HG03064 (cell line): ENCODE results near the gene MAPKAPK3.

Source experiments
- ATAC-seq: cut with Tn5 transposase; IDR thresholded peaks from one replicate; pipeline ENCODE4 v1.9.1; 2021; ENCODE audit warnings: low read depth; ENCODE audit not compliant: unreplicated experiment

The MAPKAPK3 gene

DNA sequence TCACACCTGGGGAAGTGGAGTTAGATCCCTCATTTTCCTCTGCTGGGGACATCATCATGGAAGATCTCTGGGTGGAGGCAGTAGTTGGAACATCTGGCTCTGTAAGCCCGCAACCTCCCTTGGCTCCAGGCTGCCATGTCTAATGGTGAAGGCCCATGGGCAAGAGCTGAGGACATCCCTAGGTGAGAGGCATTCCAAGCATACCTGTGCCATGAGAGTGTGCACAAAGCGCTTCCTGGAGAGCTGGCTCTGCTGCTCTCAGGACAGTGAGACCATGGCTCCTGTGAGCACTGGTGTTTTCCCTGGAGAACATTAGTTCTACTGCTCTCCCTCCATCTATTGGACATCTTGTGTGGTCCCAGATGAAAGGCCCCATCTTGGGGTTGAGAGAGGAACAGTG, 7.7 kb downstream of the MAPKAPK3 start:
- ATAC-seq: no peak

- no peak for ATAC-seq
Observed at GRCh38 chr3:50625231-50626182, 8.6 kb downstream of the MAPKAPK3 start.

DNA sequence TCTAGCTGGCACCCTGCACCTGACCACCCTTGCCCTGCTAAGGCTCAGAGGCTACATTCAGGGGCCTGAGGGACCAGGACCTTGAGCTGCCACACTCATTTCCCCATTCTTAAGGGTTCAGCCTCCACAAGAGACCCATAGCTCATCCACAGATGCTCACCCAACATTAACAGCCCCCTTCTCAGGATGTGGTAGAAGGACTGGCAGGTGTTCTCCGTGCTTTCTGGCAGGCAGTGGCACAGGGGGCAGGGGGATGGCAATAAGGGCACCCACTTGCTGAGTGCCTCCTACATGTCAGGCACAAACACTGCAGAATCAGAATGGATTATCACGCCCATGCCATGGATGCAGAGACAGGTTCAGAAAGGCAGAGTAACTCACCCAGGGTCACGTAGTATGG, 9.4 kb downstream of the MAPKAPK3 start:
- no peak for ATAC-seq

- ATAC-seq: no peak
Observed at GRCh38 chr3:50627407-50628051, 10.6 kb downstream of the MAPKAPK3 start.

GRCh38 chr3:50628601-50629000, 11.7 kb downstream of the MAPKAPK3 start:
- ATAC-seq: no peak

- ATAC-seq: no peak
Observed at GRCh38 chr3:50630394-50630793, 13.4 kb downstream of the MAPKAPK3 start.

GRCh38 chr3:50630877-50631276, 13.9 kb downstream of the MAPKAPK3 start:
- no peak for ATAC-seq

- ATAC-seq: no peak
Observed at GRCh38 chr3:50632450-50632849, 15.5 kb downstream of the MAPKAPK3 start.

GRCh38 chr3:50633230-50633790, 16.4 kb downstream of the MAPKAPK3 start:
- no peak for ATAC-seq

GRCh38 chr3:50635066-50635465, 18.1 kb downstream of the MAPKAPK3 start:
- no peak for ATAC-seq

GRCh38 chr3:50637011-50637410, 20.1 kb downstream of the MAPKAPK3 start:
- no peak for ATAC-seq

DNA sequence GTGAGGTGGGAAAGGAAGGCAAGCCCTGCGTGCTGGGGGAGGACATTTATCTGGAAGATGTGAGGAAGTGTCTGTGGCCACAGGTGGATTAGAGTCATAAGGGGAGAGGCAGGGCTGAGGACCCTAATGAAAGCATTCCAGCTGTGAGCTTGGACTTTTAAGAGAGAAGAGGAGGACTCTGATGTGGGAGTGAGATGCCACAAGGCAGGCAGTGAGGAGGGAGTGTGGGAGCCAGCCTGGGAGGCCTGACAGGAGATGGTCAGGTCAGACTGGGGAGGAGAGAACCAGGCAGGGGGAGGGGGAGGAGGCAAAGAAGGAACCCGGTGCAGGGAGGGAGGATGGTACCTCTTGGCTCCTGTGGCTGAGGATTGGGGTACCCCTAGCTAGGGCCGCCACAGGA, 21.0 kb downstream of the MAPKAPK3 start:
- ATAC-seq: no peak

- ATAC-seq: no peak
Observed at GRCh38 chr3:50639055-50639494, 22.1 kb downstream of the MAPKAPK3 start.

DNA sequence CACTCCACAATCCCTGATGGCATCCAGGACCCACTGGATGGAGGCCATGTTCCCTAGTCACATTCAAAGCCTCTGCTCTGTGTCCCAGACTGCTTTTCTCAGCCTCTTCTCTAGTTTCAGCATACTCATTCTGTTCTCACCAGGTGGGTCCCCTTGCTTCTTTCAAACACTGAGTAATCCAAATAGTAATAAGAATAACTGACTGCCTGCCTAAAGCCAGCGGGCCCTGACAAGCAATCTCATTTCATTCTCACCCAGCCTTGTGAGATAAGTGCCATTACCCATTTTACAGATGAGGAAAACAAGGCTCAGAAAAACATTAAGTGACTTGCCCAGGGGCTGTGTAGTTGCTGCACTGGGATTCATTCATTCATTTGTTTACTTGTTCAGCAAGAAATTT, 25.4 kb downstream of the MAPKAPK3 start:
- no peak for ATAC-seq

DNA sequence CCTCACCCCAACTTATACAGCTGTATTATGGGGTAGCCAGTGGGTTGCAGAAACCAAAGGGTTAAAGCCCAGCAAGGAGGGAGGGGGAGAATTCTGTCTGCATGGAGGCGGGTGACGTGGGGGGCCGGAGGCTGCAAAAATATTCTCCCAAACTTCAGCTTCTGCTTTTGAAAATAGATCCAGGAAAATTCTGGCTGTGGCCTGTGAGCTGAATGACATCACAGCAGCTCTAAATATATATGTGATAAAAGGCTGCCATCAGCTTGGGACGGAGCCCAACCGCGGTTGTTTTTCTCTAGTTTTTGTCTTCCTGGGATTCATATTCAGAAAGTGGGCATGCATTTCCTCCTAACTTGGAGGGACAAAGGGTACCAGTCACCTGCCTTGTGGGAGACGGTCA, 27.6 kb downstream of the MAPKAPK3 start:
- no peak for ATAC-seq

- ATAC-seq: no peak
Observed at GRCh38 chr3:50645378-50645777, 28.4 kb downstream of the MAPKAPK3 start.

GRCh38 chr3:50648313-50648712, 31.4 kb downstream of the MAPKAPK3 start:
- no peak for ATAC-seq

DNA sequence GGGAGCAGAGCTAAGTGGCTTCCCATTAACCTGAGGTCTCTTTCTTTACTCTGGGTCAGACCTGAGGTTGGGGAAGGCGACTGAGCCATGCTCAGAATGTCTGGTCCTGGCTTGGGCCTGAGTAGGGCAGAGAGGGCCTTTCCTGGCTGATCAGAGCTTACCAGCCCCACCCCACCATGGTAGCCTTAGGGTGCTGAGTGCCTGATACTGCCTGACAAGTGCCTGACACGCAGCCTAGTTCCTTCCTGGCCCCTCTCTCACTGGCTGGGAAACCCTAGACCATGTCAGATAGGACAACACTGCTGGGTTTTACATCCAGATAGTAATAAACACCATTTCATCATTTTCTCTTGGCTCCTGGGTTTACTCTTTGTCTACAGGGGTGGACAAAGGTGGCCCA, 32.0 kb downstream of the MAPKAPK3 start:
- ATAC-seq: no peak

- no peak for ATAC-seq
Observed at GRCh38 chr3:50649451-50649931, 32.5 kb downstream of the MAPKAPK3 start.

DNA sequence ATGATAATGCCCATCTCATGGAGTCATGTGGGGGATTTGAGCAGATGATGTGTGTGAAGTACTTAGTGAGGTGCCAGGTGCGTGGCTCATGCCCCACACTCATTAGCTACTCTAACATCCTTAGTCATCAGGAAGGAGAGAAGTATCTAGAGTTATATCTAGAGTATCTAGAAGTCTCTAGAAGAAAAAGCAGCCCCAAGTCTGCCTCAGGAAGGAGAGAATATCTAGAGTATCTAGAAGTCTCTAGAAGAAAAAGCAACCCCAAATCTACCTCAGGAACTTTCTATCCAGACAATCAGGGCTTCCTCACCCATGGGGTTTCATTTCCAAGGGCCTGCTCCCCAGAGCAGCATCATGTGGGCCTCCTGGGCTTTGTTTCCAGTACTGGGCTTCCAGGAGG, 33.1 kb downstream of the MAPKAPK3 start:
- no peak for ATAC-seq

DNA sequence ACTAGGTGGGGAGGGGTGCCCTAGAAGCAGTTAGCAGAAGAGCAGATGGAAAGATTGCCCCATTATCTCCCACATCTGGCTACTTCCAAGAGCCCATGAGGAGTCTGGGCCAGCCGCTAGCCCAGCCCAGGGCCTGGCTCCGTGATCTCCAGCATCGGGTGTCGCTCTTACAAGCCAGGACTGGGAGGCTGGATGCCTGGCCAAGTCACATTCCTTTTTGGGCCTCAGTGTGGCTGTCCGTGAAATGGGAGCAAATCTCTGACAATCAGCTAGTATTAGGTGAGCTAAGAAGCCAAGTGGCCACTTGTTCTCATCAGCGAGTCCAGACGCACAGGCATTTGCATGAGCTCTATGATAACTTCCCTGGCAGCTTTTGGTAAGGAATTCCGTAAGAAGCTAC, 34.5 kb downstream of the MAPKAPK3 start:
- ATAC-seq: no peak
